Peyer's patch (tissue), 4 donors: ENCODE results near the gene TSGA10IP.

Source experiments
- POLR2A ChIP-seq, 2 donors: fragments of 450-650 bp; IDR thresholded peaks; one replicate each; pipeline ENCODE4 v1.5.1; 2017; ENCODE audit warnings: antibody characterized with exemption in 2 of 2, mild to moderate bottlenecking in 2 of 2, moderate library complexity in 2 of 2
- TF ChIP-seq, protein P1 (sequence below), 6 experiments: fragments of 450-650 bp in 4 of 6; fragments of 200-600 bp in 2 of 6; sonication (generic) in 1 of 6; IDR thresholded peaks; one replicate each; pipeline ENCODE4 v1.5.1; 2017 to 2019; ENCODE audit warnings: antibody characterized with exemption in 6 of 6, mild to moderate bottlenecking in 3 of 6, moderate library complexity in 1 of 6

GRCh38 chr11:65915821-65916251 is 29.4 kb upstream of the TSGA10IP start:
- TF ChIP-seq, protein P1, sequence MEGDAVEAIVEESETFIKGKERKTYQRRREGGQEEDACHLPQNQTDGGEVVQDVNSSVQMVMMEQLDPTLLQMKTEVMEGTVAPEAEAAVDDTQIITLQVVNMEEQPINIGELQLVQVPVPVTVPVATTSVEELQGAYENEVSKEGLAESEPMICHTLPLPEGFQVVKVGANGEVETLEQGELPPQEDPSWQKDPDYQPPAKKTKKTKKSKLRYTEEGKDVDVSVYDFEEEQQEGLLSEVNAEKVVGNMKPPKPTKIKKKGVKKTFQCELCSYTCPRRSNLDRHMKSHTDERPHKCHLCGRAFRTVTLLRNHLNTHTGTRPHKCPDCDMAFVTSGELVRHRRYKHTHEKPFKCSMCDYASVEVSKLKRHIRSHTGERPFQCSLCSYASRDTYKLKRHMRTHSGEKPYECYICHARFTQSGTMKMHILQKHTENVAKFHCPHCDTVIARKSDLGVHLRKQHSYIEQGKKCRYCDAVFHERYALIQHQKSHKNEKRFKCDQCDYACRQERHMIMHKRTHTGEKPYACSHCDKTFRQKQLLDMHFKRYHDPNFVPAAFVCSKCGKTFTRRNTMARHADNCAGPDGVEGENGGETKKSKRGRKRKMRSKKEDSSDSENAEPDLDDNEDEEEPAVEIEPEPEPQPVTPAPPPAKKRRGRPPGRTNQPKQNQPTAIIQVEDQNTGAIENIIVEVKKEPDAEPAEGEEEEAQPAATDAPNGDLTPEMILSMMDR (IDR thresholded peaks at IDR 0.05), result no peak
- no peak for TF ChIP-seq POLR2A (IDR thresholded peaks at IDR 0.05)
